NCI-H526 (cell line): ENCODE data around the gene FAM81A.
"Not testable (repeated sequence)": the region's sequence is repeated elsewhere in the genome, so short reads cannot be mapped to it uniquely, and the experiment has no call there.

Experiments
- DNase-seq, 2 experiments: peaks; one replicate each; lab custom pipeline; 2025; lab: John Stamatoyannopoulos, UW

Gene FAM81A

GRCh38 chr15:59489485-59489884 is 51.5 kb downstream of the FAM81A start:
- DNase-seq, result not testable (repeated sequence)

- DNase-seq, result no peak
These were observed 53.1 kb downstream of the FAM81A start for GRCh38 chr15:59491062-59491461.

- DNase-seq, result peak; percentile 57 to 84
These were observed 54.7 kb downstream of the FAM81A start for GRCh38 chr15:59492389-59493377.

GRCh38 chr15:59501597-59501996 is 63.6 kb downstream of the FAM81A start:
- DNase-seq, result peak; percentile 18 to 41

- no peak for DNase-seq
These were observed 77.2 kb downstream of the FAM81A start for GRCh38 chr15:59515190-59515589.

GRCh38 chr15:59516655-59517461 is 78.9 kb downstream of the FAM81A start:
- DNase-seq, result no peak

- no peak for DNase-seq
These were observed 81.3 kb downstream of the FAM81A start for GRCh38 chr15:59519329-59519728.

- DNase-seq, result no peak
These were observed 83.5 kb downstream of the FAM81A start for GRCh38 chr15:59521443-59521842.

- DNase-seq, result no peak
These were observed 85.0 kb downstream of the FAM81A start for GRCh38 chr15:59522988-59523461.

GRCh38 chr15:59523702-59524101 is 85.7 kb downstream of the FAM81A start:
- DNase-seq, result no peak

GRCh38 chr15:59524331-59524731 is 86.3 kb downstream of the FAM81A start:
- no peak for DNase-seq

GRCh38 chr15:59526466-59526865 is 88.5 kb downstream of the FAM81A start:
- DNase-seq, result not testable (repeated sequence)

- DNase-seq, result no peak
These were observed 90.4 kb downstream of the FAM81A start for GRCh38 chr15:59528429-59528828.

GRCh38 chr15:59528961-59529402 is 91.0 kb downstream of the FAM81A start:
- DNase-seq, result peak; percentile 88 to 95

- DNase-seq, result no peak
These were observed 93.2 kb downstream of the FAM81A start for GRCh38 chr15:59531066-59531675.

GRCh38 chr15:59532770-59533379 is 94.9 kb downstream of the FAM81A start:
- peak; percentile 36 to 83 for DNase-seq

GRCh38 chr15:59536553-59536952 is 98.6 kb downstream of the FAM81A start:
- no peak for DNase-seq

GRCh38 chr15:59537403-59537802 is 99.4 kb downstream of the FAM81A start:
- peak; percentile 68 to 83 for DNase-seq

GRCh38 chr15:59538494-59538893 is 100.5 kb downstream of the FAM81A start:
- DNase-seq, result no peak

GRCh38 chr15:59539799-59540198 is 101.8 kb downstream of the FAM81A start:
- DNase-seq, result no peak

GRCh38 chr15:59540654-59541053 is 102.7 kb downstream of the FAM81A start:
- DNase-seq, result no peak

- DNase-seq, result no peak
These were observed 103.8 kb downstream of the FAM81A start for GRCh38 chr15:59541750-59542149.
